PFSK-1 (cell line): ENCODE measurements around the gene AHDC1.

ENCODE experiments used
- FOXP2 ChIP-seq: optimal IDR thresholded peaks from 2 replicates; pipeline ENCODE3; 2011; ENCODE audit warnings: borderline replicate concordance, control low read depth, inconsistent platforms; ENCODE audit not compliant: insufficient read depth; ENCODE audit errors: extremely low read length, extremely low read depth
- POLR2AphosphoS5 ChIP-seq: IDR thresholded peaks from 2 replicates; pipeline ENCODE4 v1.6.1; 2012; ENCODE audit warnings: low read depth, mild to moderate bottlenecking, control low read depth, low read length, moderate library complexity
- REST ChIP-seq, 2 experiments: IDR thresholded peaks; 2 replicates each; pipeline versions ENCODE4 v1.6.1 to v1.8.0; 2011 to 2012; ENCODE audit warnings: low read depth in 2 of 2, low read length in 2 of 2, control low read depth in 1 of 2, inconsistent platforms in 1 of 2, mild to moderate bottlenecking in 1 of 2, moderate library complexity in 1 of 2; ENCODE audit not compliant: insufficient read depth in 1 of 2
- SIN3A ChIP-seq: IDR thresholded peaks from 2 replicates; pipeline ENCODE4 v1.6.1; 2012; ENCODE audit warnings: mild to moderate bottlenecking, low read length, moderate library complexity, borderline replicate concordance; ENCODE audit not compliant: insufficient read depth
- TAF1 ChIP-seq: IDR thresholded peaks from 2 replicates; pipeline ENCODE4 v1.6.1; 2012; ENCODE audit warnings: low read length, control low read depth, borderline replicate concordance; ENCODE audit not compliant: insufficient read depth

Gene AHDC1

GRCh38 chr1:27615346-27616192 is 11.6 kb upstream of the AHDC1 start:
- TF ChIP-seq TAF1, result no peak
- TF ChIP-seq REST (IDR thresholded peaks at IDR 0.05; ENCODE audit: insufficient read depth in 1 of 2, low read depth in 2 of 2, low read length in 2 of 2), result no peak
- TF ChIP-seq POLR2AphosphoS5, result no peak
- TF ChIP-seq SIN3A, result no peak
- TF ChIP-seq FOXP2, result no peak

DNA sequence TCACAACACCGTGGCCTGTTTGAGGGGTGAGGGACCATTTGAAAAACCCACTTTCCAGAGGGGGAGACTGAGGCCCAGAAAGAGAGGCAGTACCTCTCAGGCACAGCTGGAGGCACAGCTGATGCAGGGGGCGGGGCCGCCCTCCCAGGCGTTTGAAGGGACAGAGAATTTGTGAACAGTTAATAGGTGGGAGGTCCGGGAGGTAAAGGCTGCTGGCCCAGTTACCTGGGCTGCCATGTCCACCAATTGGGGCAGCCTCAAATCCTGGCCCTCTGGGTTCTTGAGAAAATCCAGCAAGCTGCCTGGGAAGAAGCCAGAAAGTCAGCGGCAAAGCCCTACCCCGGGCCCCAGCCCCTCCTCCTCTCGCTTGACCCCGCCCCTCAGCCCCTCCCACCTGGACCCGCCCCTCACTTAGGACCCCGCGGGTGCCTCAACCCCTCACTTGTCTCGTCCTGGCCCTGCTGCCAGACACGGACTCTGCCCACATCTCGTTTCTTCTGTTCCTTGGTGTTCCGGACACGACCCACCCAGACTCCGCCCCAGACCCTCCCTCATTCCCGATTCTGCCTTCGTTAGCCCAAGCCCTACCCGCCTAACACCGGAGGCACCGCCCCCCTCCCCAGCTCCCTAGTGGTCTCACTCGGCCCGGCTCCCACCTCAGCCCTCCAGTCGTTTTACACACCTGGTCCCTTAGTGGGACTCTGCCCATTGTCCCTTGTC is 10.8 kb upstream of the AHDC1 start:
- TF ChIP-seq REST (IDR thresholded peaks at IDR 0.05; ENCODE audit: insufficient read depth in 1 of 2, low read depth in 2 of 2, low read length in 2 of 2) (no peak), TAF1 (no peak), FOXP2 (no peak), SIN3A (no peak), POLR2AphosphoS5 (no peak)

DNA sequence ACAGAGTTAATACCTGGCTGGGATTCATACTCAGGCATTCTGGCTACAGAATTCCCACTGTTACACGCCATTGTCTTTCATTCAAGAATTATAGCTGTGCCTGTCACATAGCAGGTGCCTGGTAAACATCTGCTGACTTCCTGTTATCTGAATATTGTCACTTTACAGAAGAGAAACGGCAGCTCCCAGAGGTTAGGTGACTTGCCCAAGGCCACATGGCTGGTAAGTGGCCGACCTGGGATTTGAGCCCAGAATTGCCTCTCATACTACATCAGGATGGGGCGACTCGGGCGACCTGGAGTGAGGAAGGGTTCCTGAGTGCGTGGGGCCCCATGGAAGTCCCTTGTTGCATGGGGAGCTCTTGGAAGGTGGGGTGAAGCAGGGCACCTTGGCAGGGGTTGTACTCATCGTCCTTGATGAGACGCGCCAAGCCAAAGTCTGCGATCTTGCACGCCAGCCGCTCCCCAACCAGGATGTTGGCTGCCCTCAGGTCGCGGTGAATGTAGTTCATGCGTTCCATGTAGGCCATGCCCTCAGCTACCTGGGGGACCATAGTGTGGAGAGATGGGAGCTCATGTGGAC is 10.2 kb upstream of the AHDC1 start:
- TF ChIP-seq POLR2AphosphoS5, result no peak
- no peak for TF ChIP-seq FOXP2
- TF ChIP-seq SIN3A, result no peak
- TF ChIP-seq TAF1, result no peak
- no peak for TF ChIP-seq REST (IDR thresholded peaks at IDR 0.05; ENCODE audit: insufficient read depth in 1 of 2, low read depth in 2 of 2, low read length in 2 of 2)

GRCh38 chr1:27612718-27613117 is 8.8 kb upstream of the AHDC1 start:
- TF ChIP-seq POLR2AphosphoS5 (no peak), REST (IDR thresholded peaks at IDR 0.05; ENCODE audit: insufficient read depth in 1 of 2, low read depth in 2 of 2, low read length in 2 of 2) (no peak), TAF1 (no peak), FOXP2 (no peak), SIN3A (no peak)
